ENCODE results near the gene MIAT. TPM values are rescaled to one million over a fixed set of nuclear protein-coding genes. Genes with fewer than 3 reads are reported as not detected.

Gene MIAT
- total and polyA plus RNA-seq, 2 donors (not counting 3 experiments of a cell fraction or from before 2014, with no cell fraction given): 0.03 to 0.80 TPM

DNA sequence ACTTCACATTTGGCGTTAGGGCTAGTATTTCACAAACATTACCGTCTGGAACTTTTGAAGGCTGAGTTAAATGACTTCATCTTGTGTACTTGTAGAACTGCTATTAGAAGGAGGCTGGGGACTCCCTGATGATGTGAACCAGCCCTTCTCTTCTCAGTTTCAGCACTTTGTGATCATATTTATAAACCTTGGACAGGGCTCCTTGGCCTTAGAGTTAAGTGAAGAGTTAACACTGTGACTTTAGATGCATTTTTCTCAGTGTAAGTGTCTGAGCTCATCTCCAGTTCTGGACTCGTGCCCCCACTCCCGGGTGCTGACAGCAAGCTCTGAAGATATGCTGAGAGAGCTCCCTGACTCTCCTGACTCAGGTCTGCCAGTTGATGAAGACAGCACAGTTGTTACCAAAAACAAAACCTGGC is 8.4 kb downstream of the MIAT start:
- TF ChIP-seq EZH2 (IDR thresholded peaks at IDR 0.05; ENCODE audit: borderline replicate concordance, low read depth, low read length, severe bottlenecking): no peak
- TF ChIP-seq GATA2 (IDR thresholded peaks at IDR 0.05; ENCODE audit: insufficient read depth, insufficient read length, low read depth, low read length): no peak
- TF ChIP-seq, protein P1, sequence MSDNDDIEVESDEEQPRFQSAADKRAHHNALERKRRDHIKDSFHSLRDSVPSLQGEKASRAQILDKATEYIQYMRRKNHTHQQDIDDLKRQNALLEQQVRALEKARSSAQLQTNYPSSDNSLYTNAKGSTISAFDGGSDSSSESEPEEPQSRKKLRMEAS (IDR thresholded peaks at IDR 0.05; ENCODE audit: insufficient read depth, insufficient read length): no peak
- TF ChIP-seq POLR2AphosphoS5 (IDR thresholded peaks at IDR 0.05; ENCODE audit: insufficient read depth, low read depth, low read length): no peak
- no peak for TF ChIP-seq JUN (IDR thresholded peaks at IDR 0.05; ENCODE audit: borderline replicate concordance, insufficient read depth, insufficient read length, low read depth)
- TF ChIP-seq POLR2A (IDR thresholded peaks at IDR 0.05; ENCODE audit: low read depth, low read length): no peak
- TF ChIP-seq, protein P2, sequence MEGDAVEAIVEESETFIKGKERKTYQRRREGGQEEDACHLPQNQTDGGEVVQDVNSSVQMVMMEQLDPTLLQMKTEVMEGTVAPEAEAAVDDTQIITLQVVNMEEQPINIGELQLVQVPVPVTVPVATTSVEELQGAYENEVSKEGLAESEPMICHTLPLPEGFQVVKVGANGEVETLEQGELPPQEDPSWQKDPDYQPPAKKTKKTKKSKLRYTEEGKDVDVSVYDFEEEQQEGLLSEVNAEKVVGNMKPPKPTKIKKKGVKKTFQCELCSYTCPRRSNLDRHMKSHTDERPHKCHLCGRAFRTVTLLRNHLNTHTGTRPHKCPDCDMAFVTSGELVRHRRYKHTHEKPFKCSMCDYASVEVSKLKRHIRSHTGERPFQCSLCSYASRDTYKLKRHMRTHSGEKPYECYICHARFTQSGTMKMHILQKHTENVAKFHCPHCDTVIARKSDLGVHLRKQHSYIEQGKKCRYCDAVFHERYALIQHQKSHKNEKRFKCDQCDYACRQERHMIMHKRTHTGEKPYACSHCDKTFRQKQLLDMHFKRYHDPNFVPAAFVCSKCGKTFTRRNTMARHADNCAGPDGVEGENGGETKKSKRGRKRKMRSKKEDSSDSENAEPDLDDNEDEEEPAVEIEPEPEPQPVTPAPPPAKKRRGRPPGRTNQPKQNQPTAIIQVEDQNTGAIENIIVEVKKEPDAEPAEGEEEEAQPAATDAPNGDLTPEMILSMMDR (IDR thresholded peaks at IDR 0.05; ENCODE audit: extremely low read depth in 1 of 2, insufficient read depth in 1 of 2, low read depth in 1 of 2, low read length in 2 of 2): no peak
- no peak for TF ChIP-seq MYC (IDR thresholded peaks at IDR 0.05; ENCODE audit: low read depth, low read length)
- TF ChIP-seq FOS (IDR thresholded peaks at IDR 0.05; ENCODE audit: borderline replicate concordance, insufficient read depth, low read length): no peak
- H3K27ac ChIP-seq (ENCODE audit: insufficient read depth, low read depth, low read length): no peak overlapping the region
- no peaks in the 10 kb centered on the region for H3K9me1 ChIP-seq (replicated peaks; ENCODE audit: control insufficient read depth, extremely low read depth, insufficient read depth, low read length)
- no peak overlapping the region for H2AFZ ChIP-seq (ENCODE audit: low read depth, low read length)
- POLR2A ChIA-PET: no interaction called here
- dilution Hi-C loops (cut with MboI; ENCODE audit: extremely low pct_ligation_motif_present, low sequenced_read_pairs): no loop called here
- intact Hi-C loops (cut with micrococcal nuclease): loop anchor here (1.0 kb wide), 3 partner anchors 163 to 302 kb away; no protein-coding TSS in a partner anchor
- H3K36me3 ChIP-seq (ENCODE audit: control insufficient read depth in 2 of 2, extremely low read depth in 1 of 2, insufficient read depth in 2 of 2, low read length in 2 of 2): no peaks in the 10 kb centered on the region
- FAIRE-seq (no peak), DNase-seq (ENCODE audit: low read depth, low spot score) (no peak)
- no peaks in the 10 kb centered on the region for H4K20me1 ChIP-seq (replicated peaks; ENCODE audit: control insufficient read depth, extremely low read depth, insufficient read depth, low read length)
- no peak overlapping the region for H3K4me3 ChIP-seq (replicated peaks in 1 of 3; ENCODE audit: insufficient read depth in 1 of 3, low read depth in 1 of 3, low read length in 3 of 3)
- CTCF ChIA-PET: interaction anchor here (0.6 to 3.6 kb wide), 23 partner anchors 8 to 484 kb away, joined by 3 to 51 read pairs (median 6); partner anchors contain the start of gene MIAT
- H3K79me2 ChIP-seq (ENCODE audit: control insufficient read depth, insufficient read depth, low read length): no peaks in the 10 kb centered on the region
- H3K4me2 ChIP-seq (ENCODE audit: insufficient read depth, low read length): no peak overlapping the region
- BruUV-seq (replicated peaks): no TSS peak
- no peaks in the 10 kb centered on the region for H3K9me3 ChIP-seq (replicated peaks; ENCODE audit: control insufficient read depth, insufficient read depth, low read length)
- no peak overlapping the region for H3K9ac ChIP-seq (replicated peaks; ENCODE audit: extremely low read depth, insufficient read depth, low read length)
- peaks cover 6 to 12% of the 10 kb centered on the region in 2 experiments for H3K27me3 ChIP-seq (ENCODE audit: control insufficient read depth in 2 of 2, insufficient read depth in 2 of 2, low read length in 2 of 2)
- H3K4me1 ChIP-seq (ENCODE audit: control insufficient read depth, extremely low read depth, insufficient read depth, low read length): no peaks in the 10 kb centered on the region
